ENCODE results near the gene PFKFB4. TPM values are rescaled to one million over a fixed set of nuclear protein-coding genes. Genes with fewer than 3 reads are reported as not detected.

PFKFB4 gene
- total RNA-seq, 1 donor from 2014 or later = 19.9 TPM

- Mint-ChIP-seq H3K4me3 (ENCODE audit: unreplicated experiment) (no peak overlapping the region), H3K27me3 (ENCODE audit: low read depth) (no peaks in the 10 kb centered on the region), H3K4me1 (ENCODE audit: low read depth) (no peaks in the 10 kb centered on the region), H3K27ac (ENCODE audit: unreplicated experiment) (no peak overlapping the region), H3K36me3 (ENCODE audit: low read depth) (peaks cover 6% of the 10 kb centered on the region), H3K9me3 (ENCODE audit: low read depth) (no peaks in the 10 kb centered on the region)
- no peak for TF ChIP-seq CTCF (IDR thresholded peaks at IDR 0.05)
- DNase-seq (ENCODE audit: low spot score) = peak; percentile 38
These were observed 37.8 kb downstream of the PFKFB4 start for GRCh38 chr3:48518638-48519276.

GRCh38 chr3:48518069-48518468 is 38.5 kb downstream of the PFKFB4 start:
- no peak for TF ChIP-seq CTCF (IDR thresholded peaks at IDR 0.05)
- Mint-ChIP-seq H3K27ac (ENCODE audit: unreplicated experiment) (no peak overlapping the region), H3K9me3 (ENCODE audit: low read depth) (no peaks in the 10 kb centered on the region), H3K4me1 (ENCODE audit: low read depth) (no peaks in the 10 kb centered on the region), H3K27me3 (ENCODE audit: low read depth) (no peaks in the 10 kb centered on the region), H3K36me3 (ENCODE audit: low read depth) (peaks cover 4% of the 10 kb centered on the region), H3K4me3 (ENCODE audit: unreplicated experiment) (no peak overlapping the region)
- DNase-seq (ENCODE audit: low spot score) = peak; percentile 84

- Mint-ChIP-seq H3K27me3 (ENCODE audit: low read depth) (no peaks in the 10 kb centered on the region), H3K4me1 (ENCODE audit: low read depth) (no peaks in the 10 kb centered on the region), H3K36me3 (ENCODE audit: low read depth) (peaks cover 4% of the 10 kb centered on the region), H3K9me3 (ENCODE audit: low read depth) (no peaks in the 10 kb centered on the region), H3K27ac (ENCODE audit: unreplicated experiment) (no peak overlapping the region), H3K4me3 (ENCODE audit: unreplicated experiment) (no peak overlapping the region)
- no peak for TF ChIP-seq CTCF (IDR thresholded peaks at IDR 0.05)
- no peak for DNase-seq (ENCODE audit: low spot score)
These were observed 40.0 kb downstream of the PFKFB4 start for GRCh38 chr3:48516571-48516970.

GRCh38 chr3:48514431-48515227 is 42.0 kb downstream of the PFKFB4 start:
- H3K4me1 Mint-ChIP-seq (ENCODE audit: low read depth) = no peaks in the 10 kb centered on the region
- H3K36me3 Mint-ChIP-seq (ENCODE audit: low read depth) = peaks cover 2% of the 10 kb centered on the region
- no peaks in the 10 kb centered on the region for H3K27me3 Mint-ChIP-seq (ENCODE audit: low read depth)
- DNase-seq (ENCODE audit: low spot score) = peak; percentile 19
- no peak overlapping the region for H3K4me3 Mint-ChIP-seq (ENCODE audit: unreplicated experiment)
- TF ChIP-seq CTCF (IDR thresholded peaks at IDR 0.05) = no peak
- H3K27ac Mint-ChIP-seq (ENCODE audit: unreplicated experiment) = no peak overlapping the region
- no peaks in the 10 kb centered on the region for H3K9me3 Mint-ChIP-seq (ENCODE audit: low read depth)

- Mint-ChIP-seq H3K4me1 (ENCODE audit: low read depth) (peaks cover 10% of the 10 kb centered on the region), H3K36me3 (ENCODE audit: low read depth) (no peaks in the 10 kb centered on the region)
These were observed 45.1 kb downstream of the PFKFB4 start for GRCh38 chr3:48511551-48511950.

More at GRCh38 chr3:48511551-48511950, 45.1 kb downstream of the PFKFB4 start:
- DNase-seq (ENCODE audit: low spot score) = no peak
- no peak for TF ChIP-seq CTCF (IDR thresholded peaks at IDR 0.05)
- no peaks in the 10 kb centered on the region for H3K27me3 Mint-ChIP-seq (ENCODE audit: low read depth)
- H3K27ac Mint-ChIP-seq (ENCODE audit: unreplicated experiment) = no peak overlapping the region
- H3K9me3 Mint-ChIP-seq (ENCODE audit: low read depth) = no peaks in the 10 kb centered on the region
- no peak overlapping the region for H3K4me3 Mint-ChIP-seq (ENCODE audit: unreplicated experiment)
